Osteocyte (in vitro differentiated cells): Measurements from ENCODE around the gene ALK. TPM values are rescaled to one million over a fixed set of nuclear protein-coding genes. Genes with fewer than 3 reads are reported as not detected.
A peak's percentile ranks its signal among the peaks of the same experiment; 100 is the strongest.

Experiments used
- DNase-seq: peaks from one replicate; pipeline ENCODE4 v3.0.0; 2021; ENCODE audit warnings: mixed read lengths; ENCODE audit not compliant: unreplicated experiment; ENCODE audit errors: extremely low spot score
- H3K27ac Mint-ChIP-seq: one replicate; pipeline ENCODE4 v1.8.0; 2021; ENCODE audit warnings: mild to moderate bottlenecking, mixed read lengths; ENCODE audit not compliant: unreplicated experiment
- H3K27me3 Mint-ChIP-seq: one replicate; pipeline ENCODE4 v1.8.0; 2021; ENCODE audit warnings: mixed read lengths; ENCODE audit not compliant: unreplicated experiment
- H3K36me3 Mint-ChIP-seq: one replicate; pipeline ENCODE4 v1.8.0; 2021; ENCODE audit warnings: mixed read lengths; ENCODE audit not compliant: unreplicated experiment
- H3K4me1 Mint-ChIP-seq: one replicate; pipeline ENCODE4 v1.8.0; 2021; ENCODE audit warnings: mixed read lengths; ENCODE audit not compliant: unreplicated experiment
- H3K4me3 Mint-ChIP-seq: one replicate; pipeline ENCODE4 v1.8.0; 2021; ENCODE audit warnings: mild to moderate bottlenecking, moderate library complexity, mixed read lengths; ENCODE audit not compliant: unreplicated experiment
- H3K9me3 Mint-ChIP-seq: one replicate; pipeline ENCODE4 v1.8.0; 2021; ENCODE audit warnings: mixed read lengths; ENCODE audit not compliant: unreplicated experiment
- CTCF ChIP-seq: fragments of 200-600 bp; sonication (generic); IDR thresholded peaks from 2 replicates; pipeline ENCODE4 v1.5.0; 2021; ENCODE audit warnings: antibody characterized with exemption, mild to moderate bottlenecking, moderate library complexity
- total RNA-seq: library from RNA; stranded (reverse); gene quantifications from 2 replicates; pipeline ENCODE4 v1.2.1, GENCODE V29; 2021

The ALK gene
- total RNA-seq, 1 donor from 2014 or later: not detected

- no peak overlapping the region for H3K27ac Mint-ChIP-seq
- no peak for DNase-seq
- H3K9me3 Mint-ChIP-seq: peaks cover 4% of the 10 kb centered on the region
- H3K27me3 Mint-ChIP-seq: no peaks in the 10 kb centered on the region
- no peak for TF ChIP-seq CTCF
- no peaks in the 10 kb centered on the region for H3K36me3 Mint-ChIP-seq
- no peaks in the 10 kb centered on the region for H3K4me1 Mint-ChIP-seq
- no peak overlapping the region for H3K4me3 Mint-ChIP-seq
Measured at GRCh38 chr2:29702276-29702675, 219.1 kb downstream of the ALK start.

GRCh38 chr2:29700560-29700959, 220.8 kb downstream of the ALK start:
- Mint-ChIP-seq H3K9me3 (peaks cover 4% of the 10 kb centered on the region), H3K4me1 (no peaks in the 10 kb centered on the region), H3K4me3 (no peak overlapping the region), H3K27me3 (no peaks in the 10 kb centered on the region), H3K27ac (no peak overlapping the region), H3K36me3 (no peaks in the 10 kb centered on the region)
- DNase-seq: peak; percentile 32
- TF ChIP-seq CTCF: no peak

GRCh38 chr2:29699045-29699444, 222.3 kb downstream of the ALK start:
- Mint-ChIP-seq H3K9me3 (peaks cover 4% of the 10 kb centered on the region), H3K4me1 (no peaks in the 10 kb centered on the region), H3K27me3 (no peaks in the 10 kb centered on the region), H3K4me3 (no peak overlapping the region), H3K36me3 (no peaks in the 10 kb centered on the region), H3K27ac (no peak overlapping the region)
- TF ChIP-seq CTCF: no peak
- DNase-seq: peak; percentile 51

- Mint-ChIP-seq H3K36me3 (no peaks in the 10 kb centered on the region), H3K4me1 (no peaks in the 10 kb centered on the region), H3K27ac (no peak overlapping the region), H3K4me3 (no peak overlapping the region), H3K27me3 (no peaks in the 10 kb centered on the region), H3K9me3 (peaks cover 4% of the 10 kb centered on the region)
- DNase-seq: peak; percentile 48
- TF ChIP-seq CTCF: no peak
Measured at GRCh38 chr2:29698216-29698615, 223.2 kb downstream of the ALK start.

GRCh38 chr2:29697715-29698114, 223.7 kb downstream of the ALK start:
- peak; percentile 10 for DNase-seq

More at GRCh38 chr2:29697715-29698114, 223.7 kb downstream of the ALK start:
- Mint-ChIP-seq H3K4me3 (no peak overlapping the region), H3K27me3 (no peaks in the 10 kb centered on the region), H3K9me3 (peaks cover 4% of the 10 kb centered on the region), H3K27ac (no peak overlapping the region), H3K4me1 (no peaks in the 10 kb centered on the region), H3K36me3 (no peaks in the 10 kb centered on the region)
- TF ChIP-seq CTCF: no peak
